ENCODE results near the gene ACOXL. TPM values are rescaled to one million over a fixed set of nuclear protein-coding genes. Genes with fewer than 3 reads are reported as not detected.

The ACOXL gene
- total and polyA plus RNA-seq, 2 of the 8 experiments (the other 6 are each of a cell fraction or from before 2014, with no cell fraction given) = 11.4 to 20.6 TPM

DNA sequence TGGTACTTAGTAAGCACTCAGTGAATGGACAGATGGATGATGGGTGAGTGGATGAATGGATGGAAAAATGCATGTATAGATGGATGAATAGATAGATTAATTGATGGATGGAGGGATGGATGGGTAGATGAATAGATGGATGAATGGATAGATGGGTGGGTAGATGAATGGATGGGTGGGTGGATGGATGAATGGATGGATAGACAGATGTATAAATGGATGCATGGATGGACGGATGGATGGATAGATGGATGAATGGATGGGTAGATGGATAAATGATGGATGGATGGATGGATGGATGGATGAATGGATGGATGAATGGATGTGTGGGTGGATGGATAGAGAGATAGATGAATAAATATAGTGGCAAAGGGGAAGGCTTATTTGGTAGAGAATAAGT, 83.6 kb downstream of the ACOXL start:
- H3K4me3 ChIP-seq (ENCODE audit: extremely low read depth in 1 of 4, insufficient read depth in 2 of 4, low read depth in 3 of 4, low read length in 4 of 4) = no peak overlapping the region
- CTCF ChIA-PET (ENCODE audit: partially characterized antibody) = interaction anchor here (1.0 to 1.2 kb wide), 4 partner anchors 15 to 148 kb away, joined by 3 read pairs; no protein-coding TSS in a partner anchor
- POLR2A ChIA-PET (ENCODE audit: partially characterized antibody) = interaction anchor here (0.9 to 1.0 kb wide), 2 partner anchors 20 to 23 kb away, joined by 3 read pairs; no protein-coding TSS in a partner anchor
- TF ChIP-seq RFX5 (IDR thresholded peaks at IDR 0.05; ENCODE audit: borderline replicate concordance, low read depth, low read length) (no peak), RNF2 (IDR thresholded peaks at IDR 0.05; ENCODE audit: borderline replicate concordance, low read depth, low read length, missing control alignments, poor library complexity, severe bottlenecking) (no peak), PHF8 (conservative IDR thresholded peaks at IDR 0.05; ENCODE audit: low read depth, low read length) (no peak), CBX5 (IDR thresholded peaks at IDR 0.05; ENCODE audit: low read depth, low read length) (no peak), TAF1 (IDR thresholded peaks at IDR 0.05; ENCODE audit: low read depth, low read length) (no peak), BACH1 (IDR thresholded peaks at IDR 0.05; ENCODE audit: low read length) (no peak), RXRA (IDR thresholded peaks at IDR 0.05; ENCODE audit: insufficient read depth, low read depth, low read length) (no peak), JUND (IDR thresholded peaks at IDR 0.05; ENCODE audit: low read length) (no peak), GTF2F1 (IDR thresholded peaks at IDR 0.05; ENCODE audit: borderline replicate concordance, low read depth, low read length) (no peak), EP300 (IDR thresholded peaks at IDR 0.05; ENCODE audit: borderline replicate concordance in 1 of 2, low read depth in 2 of 2, low read length in 2 of 2) (no peak), KDM4A (IDR thresholded peaks at IDR 0.05; ENCODE audit: low read depth, low read length, severe bottlenecking) (no peak), GABPA (IDR thresholded peaks at IDR 0.05; ENCODE audit: borderline replicate concordance, insufficient read depth, low read length) (no peak), MAFK (IDR thresholded peaks at IDR 0.05; ENCODE audit: low read depth, low read length) (no peak), FOSL1 (IDR thresholded peaks at IDR 0.05; ENCODE audit: insufficient read depth, low read depth, low read length) (no peak)

More for the DNA sequence above, 83.6 kb downstream of the ACOXL start:
- Histone ChIP-seq H2AFZ (ENCODE audit: low read length) (no peak overlapping the region), H3K4ac (replicated peaks; ENCODE audit: insufficient read length, low read depth, low read length) (no peak overlapping the region), H3K23me2 (ENCODE audit: low read depth, low read length) (peaks cover 4% of the 10 kb centered on the region; the same call in 1 of the 2 replicates), H3K79me1 (ENCODE audit: low read depth, low read length) (no peaks in the 10 kb centered on the region), H3K79me2 (ENCODE audit: control insufficient read depth in 1 of 2, insufficient read depth in 2 of 2, low read length in 2 of 2) (no peaks in the 10 kb centered on the region), H2BK5ac (ENCODE audit: low read depth, low read length) (no peak overlapping the region), H3K36me3 (ENCODE audit: control insufficient read depth in 2 of 4, insufficient read depth in 4 of 4, low read length in 3 of 4) (peaks cover 7 to 18% (median 11%) of the 10 kb centered on the region in 4 experiments; a peak in 6 of 8 replicates), H4K8ac (ENCODE audit: extremely low read depth, insufficient read depth, low read length) (no peak overlapping the region), H3K18ac (ENCODE audit: extremely low read depth, low read length) (no peak overlapping the region), H4K20me1 (replicated peaks in 1 of 2; ENCODE audit: control insufficient read depth in 1 of 2, insufficient read depth in 2 of 2, low read length in 2 of 2) (no peaks in the 10 kb centered on the region), H2BK12ac (ENCODE audit: low read depth, low read length) (no peak overlapping the region), H3K27ac (ENCODE audit: low read depth, low read length) (no peak overlapping the region), H3K9ac (replicated peaks in 1 of 4; ENCODE audit: extremely low read depth in 1 of 4, low read depth in 3 of 4, low read length in 3 of 4) (no peak overlapping the region), H3K4me1 (replicated peaks in 1 of 4; ENCODE audit: control insufficient read depth in 3 of 4, insufficient read depth in 4 of 4, low read length in 3 of 4) (peaks cover 0 to 6% (median 0%) of the 10 kb centered on the region in 4 experiments; a peak in 1 of 7 replicates), H4K5ac (ENCODE audit: insufficient read length, low read depth, low read length) (no peak overlapping the region), H3K9me3 (ENCODE audit: insufficient read depth in 2 of 2, low read depth in 1 of 2, low read length in 1 of 2) (no peaks in the 10 kb centered on the region), H2BK20ac (ENCODE audit: low read length) (no peak overlapping the region), H3K4me2 (ENCODE audit: insufficient read depth in 1 of 2, low read depth in 2 of 2, low read length in 2 of 2) (no peak overlapping the region), H3K23ac (ENCODE audit: insufficient read length) (no peak overlapping the region), H3K14ac (ENCODE audit: insufficient read length) (no peak overlapping the region), H3K27me3 (replicated peaks in 1 of 4; ENCODE audit: control insufficient read depth in 3 of 4, extremely low read depth in 1 of 4, insufficient read depth in 3 of 4, low read length in 3 of 4) (no peaks in the 10 kb centered on the region), H2BK15ac (ENCODE audit: low read length) (no peak overlapping the region), H3K56ac (replicated peaks; ENCODE audit: insufficient read length, low read depth, low read length) (no peak overlapping the region), H2BK120ac (replicated peaks; ENCODE audit: low read depth, low read length) (no peak overlapping the region), H4K91ac (replicated peaks; ENCODE audit: insufficient read length, low read length) (no peak overlapping the region), H2AK5ac (ENCODE audit: low read depth, low read length) (no peak overlapping the region)
- FAIRE-seq = no peak
- WGBS, 2 experiments (ENCODE audit: extremely low coverage in 1 of 2, insufficient coverage in 1 of 2, insufficient read length in 1 of 2, insufficient replicate concordance in 2 of 2, low coverage in 1 of 2, low lambda C conversion rate in 2 of 2, missing lambda C conversion rate in 1 of 2) = 82% methylated on average over 1 of the region's 1 CpG; no CpG with 5 or more reads in 1 of the 2 experiments
- DNase-seq (ENCODE audit: low read depth in 1 of 2, low spot score in 2 of 2) = no peak
